ENCODE data around the gene SELENOM. TPM values are rescaled to one million over a fixed set of nuclear protein-coding genes. Genes with fewer than 3 reads are reported as not detected.

SELENOM gene
- polyA plus RNA-seq, 1 donor (not counting 4 experiments of a cell fraction or from before 2014, with no cell fraction given), result 9.1 TPM

GRCh38 chr22:31141551-31141950, 34.2 kb upstream of the SELENOM start:
- dilution Hi-C loops (cut with MboI; ENCODE audit: extremely low pct_ligation_motif_present, low sequenced_read_pairs), result no loop called here
- no peaks in the 10 kb centered on the region for H3K36me3 ChIP-seq (ENCODE audit: control insufficient read depth in 2 of 2, extremely low read depth in 1 of 2, insufficient read depth in 2 of 2, low read length in 2 of 2)
- no peaks in the 10 kb centered on the region for H3K79me2 ChIP-seq (ENCODE audit: control insufficient read depth, insufficient read depth, low read length)
- TF ChIP-seq, protein P1, sequence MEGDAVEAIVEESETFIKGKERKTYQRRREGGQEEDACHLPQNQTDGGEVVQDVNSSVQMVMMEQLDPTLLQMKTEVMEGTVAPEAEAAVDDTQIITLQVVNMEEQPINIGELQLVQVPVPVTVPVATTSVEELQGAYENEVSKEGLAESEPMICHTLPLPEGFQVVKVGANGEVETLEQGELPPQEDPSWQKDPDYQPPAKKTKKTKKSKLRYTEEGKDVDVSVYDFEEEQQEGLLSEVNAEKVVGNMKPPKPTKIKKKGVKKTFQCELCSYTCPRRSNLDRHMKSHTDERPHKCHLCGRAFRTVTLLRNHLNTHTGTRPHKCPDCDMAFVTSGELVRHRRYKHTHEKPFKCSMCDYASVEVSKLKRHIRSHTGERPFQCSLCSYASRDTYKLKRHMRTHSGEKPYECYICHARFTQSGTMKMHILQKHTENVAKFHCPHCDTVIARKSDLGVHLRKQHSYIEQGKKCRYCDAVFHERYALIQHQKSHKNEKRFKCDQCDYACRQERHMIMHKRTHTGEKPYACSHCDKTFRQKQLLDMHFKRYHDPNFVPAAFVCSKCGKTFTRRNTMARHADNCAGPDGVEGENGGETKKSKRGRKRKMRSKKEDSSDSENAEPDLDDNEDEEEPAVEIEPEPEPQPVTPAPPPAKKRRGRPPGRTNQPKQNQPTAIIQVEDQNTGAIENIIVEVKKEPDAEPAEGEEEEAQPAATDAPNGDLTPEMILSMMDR (optimal IDR thresholded peaks at IDR 0.05 in 1 of 3, IDR thresholded peaks at IDR 0.05 in 1 of 3, conservative IDR thresholded peaks at IDR 0.05 in 1 of 3; ENCODE audit: extremely low read depth in 1 of 3, insufficient read depth in 2 of 3, low read length in 3 of 3), result no peak
- no peak for TF ChIP-seq EZH2 (IDR thresholded peaks at IDR 0.05; ENCODE audit: low read length)
- H3K9me3 ChIP-seq (ENCODE audit: control insufficient read depth, low read depth, low read length), result no peaks in the 10 kb centered on the region
- no peak overlapping the region for H3K9ac ChIP-seq (ENCODE audit: control insufficient read depth, extremely low read depth, insufficient read depth, low read length)
- H3K27ac ChIP-seq (ENCODE audit: control insufficient read depth, insufficient read depth, low read length), result no peak overlapping the region
- no peak overlapping the region for H2AFZ ChIP-seq (ENCODE audit: control insufficient read depth, low read length)
- no peak for FAIRE-seq
- no peaks in the 10 kb centered on the region for H4K20me1 ChIP-seq (ENCODE audit: control insufficient read depth, extremely low read depth, insufficient read depth, low read length)
- peaks cover 21% of the 10 kb centered on the region for H3K4me1 ChIP-seq (ENCODE audit: control insufficient read depth, extremely low read depth, insufficient read depth, low read length)
- H3K9me1 ChIP-seq (ENCODE audit: control insufficient read depth, extremely low read depth, insufficient read depth, low read length), result no peaks in the 10 kb centered on the region
- no peak overlapping the region for H3K4me2 ChIP-seq (ENCODE audit: control insufficient read depth, extremely low read depth, insufficient read depth, low read depth, low read length)
- no peak overlapping the region for H3K4me3 ChIP-seq (ENCODE audit: control insufficient read depth in 2 of 3, extremely low read depth in 1 of 3, insufficient read depth in 2 of 3, low read depth in 1 of 3, low read length in 3 of 3)
- DNase-seq (ENCODE audit: low read depth, low spot score), result no peak
- peaks cover 4% of the 10 kb centered on the region for H3K27me3 ChIP-seq (ENCODE audit: control insufficient read depth, extremely low read depth, insufficient read depth, low read length)

GRCh38 chr22:31140746-31141145, 33.4 kb upstream of the SELENOM start:
- no peak for DNase-seq (ENCODE audit: low read depth, low spot score)
- no peak overlapping the region for H3K9ac ChIP-seq (ENCODE audit: control insufficient read depth, extremely low read depth, insufficient read depth, low read length)
- peaks cover 4% of the 10 kb centered on the region for H3K27me3 ChIP-seq (ENCODE audit: control insufficient read depth, extremely low read depth, insufficient read depth, low read length)
- TF ChIP-seq EZH2 (IDR thresholded peaks at IDR 0.05; ENCODE audit: low read length), result no peak
- TF ChIP-seq, protein P1 (optimal IDR thresholded peaks at IDR 0.05 in 1 of 3, IDR thresholded peaks at IDR 0.05 in 1 of 3, conservative IDR thresholded peaks at IDR 0.05 in 1 of 3; ENCODE audit: extremely low read depth in 1 of 3, insufficient read depth in 2 of 3, low read length in 3 of 3), result no peak
- H2AFZ ChIP-seq (ENCODE audit: control insufficient read depth, low read length), result no peak overlapping the region
- FAIRE-seq, result no peak
- H3K4me1 ChIP-seq (ENCODE audit: control insufficient read depth, extremely low read depth, insufficient read depth, low read length), result peaks cover 21% of the 10 kb centered on the region
- no peak overlapping the region for H3K4me3 ChIP-seq (ENCODE audit: control insufficient read depth in 2 of 3, extremely low read depth in 1 of 3, insufficient read depth in 2 of 3, low read depth in 1 of 3, low read length in 3 of 3)
- H3K9me3 ChIP-seq (ENCODE audit: control insufficient read depth, low read depth, low read length), result no peaks in the 10 kb centered on the region
- H3K36me3 ChIP-seq (ENCODE audit: control insufficient read depth in 2 of 2, extremely low read depth in 1 of 2, insufficient read depth in 2 of 2, low read length in 2 of 2), result no peaks in the 10 kb centered on the region
- H3K27ac ChIP-seq (ENCODE audit: control insufficient read depth, insufficient read depth, low read length), result no peak overlapping the region
- H3K4me2 ChIP-seq (ENCODE audit: control insufficient read depth, extremely low read depth, insufficient read depth, low read depth, low read length), result no peak overlapping the region
- H3K9me1 ChIP-seq (ENCODE audit: control insufficient read depth, extremely low read depth, insufficient read depth, low read length), result no peaks in the 10 kb centered on the region
- dilution Hi-C loops (cut with MboI; ENCODE audit: extremely low pct_ligation_motif_present, low sequenced_read_pairs), result no loop called here
- no peaks in the 10 kb centered on the region for H3K79me2 ChIP-seq (ENCODE audit: control insufficient read depth, insufficient read depth, low read length)
- no peaks in the 10 kb centered on the region for H4K20me1 ChIP-seq (ENCODE audit: control insufficient read depth, extremely low read depth, insufficient read depth, low read length)

All from keratinocyte (primary cell).